Smooth muscle cell (in vitro differentiated cells): ENCODE data around the gene SLCO2A1. TPM values are rescaled to one million over a fixed set of nuclear protein-coding genes. Genes with fewer than 3 reads are reported as not detected.

Experiments used
- DNase-seq: peaks from one replicate; lab custom pipeline; 2025; ENCODE audit not compliant: unreplicated experiment; lab: John Stamatoyannopoulos, UW
- H2AFZ ChIP-seq: fragments of 200-600 bp; sonication (generic); 2 replicates; pipeline ENCODE4 v1.6.0; 2016; ENCODE audit warnings: antibody characterized with exemption, low read depth, mild to moderate bottlenecking
- H3F3A ChIP-seq: fragments of 200-600 bp; sonication (generic); 2 replicates; pipeline ENCODE4 v1.6.0; 2017; ENCODE audit warnings: antibody characterized with exemption, low read depth
- H3K27ac ChIP-seq: fragments of 200-600 bp; sonication (generic); 2 replicates; pipeline ENCODE4 v1.5.1; 2016; ENCODE audit warnings: low read depth, mild to moderate bottlenecking
- H3K27me3 ChIP-seq: fragments of 200-600 bp; sonication (generic); 2 replicates; pipeline ENCODE4 v1.6.1; 2016; ENCODE audit warnings: low read depth, mild to moderate bottlenecking
- H3K36me3 ChIP-seq: fragments of 200-600 bp; sonication (generic); 2 replicates; pipeline ENCODE4 v1.5.1; 2016; ENCODE audit warnings: low read depth
- H3K4me1 ChIP-seq: fragments of 200-600 bp; sonication (generic); 2 replicates; pipeline ENCODE4 v1.5.1; 2016; ENCODE audit warnings: low read depth
- H3K4me2 ChIP-seq: fragments of 200-600 bp; sonication (generic); 2 replicates; pipeline ENCODE4 v1.6.0; 2016; ENCODE audit warnings: mild to moderate bottlenecking
- H3K4me3 ChIP-seq: fragments of 200-600 bp; sonication (generic); 2 replicates; pipeline ENCODE4 v1.5.1; 2016; ENCODE audit warnings: mild to moderate bottlenecking
- H3K79me2 ChIP-seq: fragments of 200-600 bp; sonication (generic); 2 replicates; pipeline ENCODE4 v1.6.0; 2016; ENCODE audit warnings: low read depth, mild to moderate bottlenecking
- H3K9ac ChIP-seq: fragments of 200-600 bp; sonication (generic); 2 replicates; pipeline ENCODE4 v1.6.0; 2016; ENCODE audit warnings: low read depth
- H3K9me3 ChIP-seq: fragments of 200-600 bp; sonication (generic); replicated peaks from 2 replicates; pipeline ENCODE4 v1.5.1; 2016; ENCODE audit warnings: low read depth
- H4K20me1 ChIP-seq: fragments of 200-600 bp; sonication (generic); 2 replicates; pipeline ENCODE4 v1.6.0; 2016; ENCODE audit warnings: low read depth
- WGBS: methylation state at CpG from one replicate; pipeline ENCODE4 v1.1.7; 2016; ENCODE audit warnings: low lambda C conversion rate; 5-methylcytosine and 5-hydroxymethylcytosine counted together
- polyA plus RNA-seq: library from polyadenylated mRNA; unstranded; fragments of >200 nt; fragmentation: Nextera tagmentation; extraction: Ambion mirVana; gene quantifications from 2 replicates; pipeline ENCODE4 v1.2.1, GENCODE V29; 2016
- total RNA-seq: library from RNA; depleted of rRNA; stranded (reverse); fragments of >200 nt; gene quantifications from 2 replicates; pipeline ENCODE4 v1.2.3, GENCODE V29; 2014
- TF ChIP-seq, protein P1 (sequence below): fragments of 200-600 bp; sonication (generic); IDR thresholded peaks from 2 replicates; pipeline ENCODE4 v1.5.1; 2017; ENCODE audit warnings: borderline replicate concordance, mild to moderate bottlenecking, antibody characterized with exemption; ENCODE audit not compliant: insufficient read depth, poor library complexity, severe bottlenecking

The SLCO2A1 gene
- total and polyA plus RNA-seq, 2 experiments from 2014 or later = 7.7 to 14.2 TPM

- Histone ChIP-seq H4K20me1 (no peaks in the 10 kb centered on the region), H3K4me1 (no peaks in the 10 kb centered on the region), H3K79me2 (no peaks in the 10 kb centered on the region), H3K36me3 (no peaks in the 10 kb centered on the region), H3K4me2 (no peak overlapping the region), H3K9me3 (no peaks in the 10 kb centered on the region), H3K27me3 (no peaks in the 10 kb centered on the region), H3K27ac (no peak overlapping the region), H3F3A (no peaks in the 10 kb centered on the region), H2AFZ (no peak overlapping the region), H3K4me3 (no peak overlapping the region), H3K9ac (no peak overlapping the region)
- TF ChIP-seq, protein P1, sequence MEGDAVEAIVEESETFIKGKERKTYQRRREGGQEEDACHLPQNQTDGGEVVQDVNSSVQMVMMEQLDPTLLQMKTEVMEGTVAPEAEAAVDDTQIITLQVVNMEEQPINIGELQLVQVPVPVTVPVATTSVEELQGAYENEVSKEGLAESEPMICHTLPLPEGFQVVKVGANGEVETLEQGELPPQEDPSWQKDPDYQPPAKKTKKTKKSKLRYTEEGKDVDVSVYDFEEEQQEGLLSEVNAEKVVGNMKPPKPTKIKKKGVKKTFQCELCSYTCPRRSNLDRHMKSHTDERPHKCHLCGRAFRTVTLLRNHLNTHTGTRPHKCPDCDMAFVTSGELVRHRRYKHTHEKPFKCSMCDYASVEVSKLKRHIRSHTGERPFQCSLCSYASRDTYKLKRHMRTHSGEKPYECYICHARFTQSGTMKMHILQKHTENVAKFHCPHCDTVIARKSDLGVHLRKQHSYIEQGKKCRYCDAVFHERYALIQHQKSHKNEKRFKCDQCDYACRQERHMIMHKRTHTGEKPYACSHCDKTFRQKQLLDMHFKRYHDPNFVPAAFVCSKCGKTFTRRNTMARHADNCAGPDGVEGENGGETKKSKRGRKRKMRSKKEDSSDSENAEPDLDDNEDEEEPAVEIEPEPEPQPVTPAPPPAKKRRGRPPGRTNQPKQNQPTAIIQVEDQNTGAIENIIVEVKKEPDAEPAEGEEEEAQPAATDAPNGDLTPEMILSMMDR = no peak
- 93% methylated on average over 5 of the region's 5 CpGs for WGBS
- DNase-seq = no peak
Observed at GRCh38 chr3:134017490-134017889, 12.2 kb downstream of the SLCO2A1 start.

- H3K27ac ChIP-seq = no peak overlapping the region
- no peaks in the 10 kb centered on the region for H3K4me1 ChIP-seq
- H4K20me1 ChIP-seq = no peaks in the 10 kb centered on the region
- no peak overlapping the region for H3K4me2 ChIP-seq
- H3K79me2 ChIP-seq = no peaks in the 10 kb centered on the region
- H3K36me3 ChIP-seq = no peaks in the 10 kb centered on the region
- no peak for DNase-seq
- no peak overlapping the region for H2AFZ ChIP-seq
- no peaks in the 10 kb centered on the region for H3F3A ChIP-seq
- H3K4me3 ChIP-seq = no peak overlapping the region
- WGBS = 97% methylated on average over 2 of the region's 2 CpGs
- TF ChIP-seq, protein P1 = no peak
- H3K27me3 ChIP-seq = no peaks in the 10 kb centered on the region
- H3K9ac ChIP-seq = no peak overlapping the region
- H3K9me3 ChIP-seq = no peaks in the 10 kb centered on the region
Observed at GRCh38 chr3:134014270-134014669, 15.5 kb downstream of the SLCO2A1 start.

GRCh38 chr3:134013280-134013679, 16.4 kb downstream of the SLCO2A1 start:
- DNase-seq = no peak
- H3K4me2 ChIP-seq = no peak overlapping the region
- H3K27ac ChIP-seq = no peak overlapping the region
- H3K36me3 ChIP-seq = no peaks in the 10 kb centered on the region
- H3K79me2 ChIP-seq = no peaks in the 10 kb centered on the region
- no peaks in the 10 kb centered on the region for H3K27me3 ChIP-seq
- TF ChIP-seq, protein P1 = no peak
- H3K9ac ChIP-seq = no peak overlapping the region
- no peaks in the 10 kb centered on the region for H4K20me1 ChIP-seq
- no peaks in the 10 kb centered on the region for H3F3A ChIP-seq
- 63% methylated on average over 3 of the region's 3 CpGs for WGBS
- no peaks in the 10 kb centered on the region for H3K9me3 ChIP-seq
- no peak overlapping the region for H2AFZ ChIP-seq
- H3K4me1 ChIP-seq = no peaks in the 10 kb centered on the region
- no peak overlapping the region for H3K4me3 ChIP-seq

- Histone ChIP-seq H3K79me2 (no peaks in the 10 kb centered on the region), H3K4me2 (no peak overlapping the region)
Observed at GRCh38 chr3:134009345-134010000, 20.3 kb downstream of the SLCO2A1 start.

More at GRCh38 chr3:134009345-134010000, 20.3 kb downstream of the SLCO2A1 start:
- no peaks in the 10 kb centered on the region for H3K27me3 ChIP-seq
- H3K9ac ChIP-seq = no peak overlapping the region
- DNase-seq = no peak
- TF ChIP-seq, protein P1 = no peak
- H4K20me1 ChIP-seq = no peaks in the 10 kb centered on the region
- no peaks in the 10 kb centered on the region for H3K4me1 ChIP-seq
- H2AFZ ChIP-seq = no peak overlapping the region
- H3F3A ChIP-seq = no peaks in the 10 kb centered on the region
- no peaks in the 10 kb centered on the region for H3K36me3 ChIP-seq
- peaks cover 5% of the 10 kb centered on the region for H3K9me3 ChIP-seq
- H3K27ac ChIP-seq = peak overlapping the region; percentile 46
- WGBS = 70% methylated on average over 5 of the region's 5 CpGs
- no peak overlapping the region for H3K4me3 ChIP-seq
